ENCODE measurements around the gene TMEM108.

The TMEM108 gene

GRCh38 chr3:133113526-133113925, 75.3 kb downstream of the TMEM108 start:
- TF ChIP-seq CTCF (IDR thresholded peaks at IDR 0.05; ENCODE audit: unreplicated experiment in 3 of 3), result no peak
- H3K4me1 Mint-ChIP-seq, result peaks cover 12% of the 10 kb centered on the region

GRCh38 chr3:133113927-133114597, 75.9 kb downstream of the TMEM108 start:
- H3K27ac Mint-ChIP-seq, result no peak overlapping the region
- H3K9me3 Mint-ChIP-seq, result no peaks in the 10 kb centered on the region
- H3K4me3 Mint-ChIP-seq, result no peak overlapping the region
- H3K27me3 Mint-ChIP-seq (ENCODE audit: low read depth), result no peaks in the 10 kb centered on the region
- no peaks in the 10 kb centered on the region for H3K36me3 Mint-ChIP-seq (ENCODE audit: low read depth)
- TF ChIP-seq CTCF (IDR thresholded peaks at IDR 0.05; ENCODE audit: unreplicated experiment in 3 of 3), result no peak
- peaks cover 12% of the 10 kb centered on the region for H3K4me1 Mint-ChIP-seq

More at GRCh38 chr3:133113526-133113925, 75.3 kb downstream of the TMEM108 start:
- Mint-ChIP-seq H3K36me3 (ENCODE audit: low read depth) (no peaks in the 10 kb centered on the region), H3K9me3 (no peaks in the 10 kb centered on the region), H3K4me3 (no peak overlapping the region), H3K27me3 (ENCODE audit: low read depth) (no peaks in the 10 kb centered on the region), H3K27ac (no peak overlapping the region)

- Mint-ChIP-seq H3K27ac (no peak overlapping the region), H3K4me1 (peaks cover 6% of the 10 kb centered on the region), H3K9me3 (no peaks in the 10 kb centered on the region), H3K27me3 (ENCODE audit: low read depth) (no peaks in the 10 kb centered on the region), H3K4me3 (no peak overlapping the region), H3K36me3 (ENCODE audit: low read depth) (no peaks in the 10 kb centered on the region)
- TF ChIP-seq CTCF (IDR thresholded peaks at IDR 0.05; ENCODE audit: unreplicated experiment in 3 of 3), result no peak
These were observed 77.0 kb downstream of the TMEM108 start for GRCh38 chr3:133115176-133115575.

- H3K4me3 Mint-ChIP-seq, result no peak overlapping the region
- no peaks in the 10 kb centered on the region for H3K36me3 Mint-ChIP-seq (ENCODE audit: low read depth)
- no peaks in the 10 kb centered on the region for H3K27me3 Mint-ChIP-seq (ENCODE audit: low read depth)
- H3K4me1 Mint-ChIP-seq, result peaks cover 6% of the 10 kb centered on the region
- TF ChIP-seq CTCF (IDR thresholded peaks at IDR 0.05; ENCODE audit: unreplicated experiment in 3 of 3), result no peak
- H3K9me3 Mint-ChIP-seq, result no peaks in the 10 kb centered on the region
- no peak overlapping the region for H3K27ac Mint-ChIP-seq
These were observed 79.2 kb downstream of the TMEM108 start for GRCh38 chr3:133117342-133117741.

GRCh38 chr3:133119176-133119575, 81.0 kb downstream of the TMEM108 start:
- H3K4me3 Mint-ChIP-seq, result no peak overlapping the region
- peaks cover 6% of the 10 kb centered on the region for H3K4me1 Mint-ChIP-seq
- no peak for TF ChIP-seq CTCF (IDR thresholded peaks at IDR 0.05; ENCODE audit: unreplicated experiment in 3 of 3)
- no peaks in the 10 kb centered on the region for H3K9me3 Mint-ChIP-seq
- H3K27me3 Mint-ChIP-seq (ENCODE audit: low read depth), result no peaks in the 10 kb centered on the region
- no peaks in the 10 kb centered on the region for H3K36me3 Mint-ChIP-seq (ENCODE audit: low read depth)
- H3K27ac Mint-ChIP-seq, result no peak overlapping the region

- Mint-ChIP-seq H3K27me3 (ENCODE audit: low read depth) (no peaks in the 10 kb centered on the region), H3K9me3 (no peaks in the 10 kb centered on the region), H3K27ac (no peak overlapping the region), H3K36me3 (ENCODE audit: low read depth) (no peaks in the 10 kb centered on the region), H3K4me3 (no peak overlapping the region), H3K4me1 (no peaks in the 10 kb centered on the region)
- no peak for TF ChIP-seq CTCF (IDR thresholded peaks at IDR 0.05; ENCODE audit: unreplicated experiment in 3 of 3)
These were observed 83.3 kb downstream of the TMEM108 start for GRCh38 chr3:133121450-133121849.
